GM12872 (cell line): ENCODE measurements around the gene PTPRG.

Experiments
- TF ChIP-seq, protein P1 (sequence below): IDR thresholded peaks from 3 replicates; pipeline ENCODE4 v1.5.1; 2011; ENCODE audit warnings: low read depth, mild to moderate bottlenecking, low read length, moderate library complexity; ENCODE audit not compliant: insufficient read depth

The PTPRG gene

DNA sequence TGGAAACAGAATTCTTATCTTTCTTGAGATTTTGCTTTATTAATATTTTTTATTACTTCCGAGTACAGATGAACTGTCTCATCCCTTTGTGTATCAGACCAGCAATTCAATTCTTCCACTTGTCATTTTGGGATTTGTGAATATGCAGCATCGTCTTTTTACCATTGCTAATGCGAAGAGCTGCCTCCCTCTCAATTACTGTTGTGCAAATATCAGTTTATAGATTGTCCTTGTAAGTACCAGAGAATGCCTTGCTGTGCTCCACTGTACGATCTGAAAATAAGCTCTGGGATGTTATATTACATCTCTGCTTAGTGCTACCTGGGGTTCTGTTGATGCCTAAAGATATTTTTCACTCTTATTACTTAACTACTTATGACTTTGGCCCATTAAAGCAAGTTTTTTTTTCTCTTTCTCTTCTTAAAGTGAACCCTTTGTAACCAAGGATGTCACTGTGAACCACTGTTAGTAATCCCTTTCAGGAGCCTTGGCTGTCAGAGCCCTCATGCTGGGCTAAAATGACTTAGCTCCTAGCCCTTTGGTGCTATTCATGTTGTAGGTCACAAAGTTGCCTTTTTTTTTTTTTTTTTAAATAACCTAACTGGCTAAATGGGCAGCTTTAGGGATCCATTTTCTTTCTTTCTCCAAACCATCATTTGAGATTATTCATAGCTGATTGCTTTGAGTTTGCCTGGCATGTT, 429.1 kb downstream of the PTPRG start:
- TF ChIP-seq, protein P1, sequence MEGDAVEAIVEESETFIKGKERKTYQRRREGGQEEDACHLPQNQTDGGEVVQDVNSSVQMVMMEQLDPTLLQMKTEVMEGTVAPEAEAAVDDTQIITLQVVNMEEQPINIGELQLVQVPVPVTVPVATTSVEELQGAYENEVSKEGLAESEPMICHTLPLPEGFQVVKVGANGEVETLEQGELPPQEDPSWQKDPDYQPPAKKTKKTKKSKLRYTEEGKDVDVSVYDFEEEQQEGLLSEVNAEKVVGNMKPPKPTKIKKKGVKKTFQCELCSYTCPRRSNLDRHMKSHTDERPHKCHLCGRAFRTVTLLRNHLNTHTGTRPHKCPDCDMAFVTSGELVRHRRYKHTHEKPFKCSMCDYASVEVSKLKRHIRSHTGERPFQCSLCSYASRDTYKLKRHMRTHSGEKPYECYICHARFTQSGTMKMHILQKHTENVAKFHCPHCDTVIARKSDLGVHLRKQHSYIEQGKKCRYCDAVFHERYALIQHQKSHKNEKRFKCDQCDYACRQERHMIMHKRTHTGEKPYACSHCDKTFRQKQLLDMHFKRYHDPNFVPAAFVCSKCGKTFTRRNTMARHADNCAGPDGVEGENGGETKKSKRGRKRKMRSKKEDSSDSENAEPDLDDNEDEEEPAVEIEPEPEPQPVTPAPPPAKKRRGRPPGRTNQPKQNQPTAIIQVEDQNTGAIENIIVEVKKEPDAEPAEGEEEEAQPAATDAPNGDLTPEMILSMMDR, result no peak

DNA sequence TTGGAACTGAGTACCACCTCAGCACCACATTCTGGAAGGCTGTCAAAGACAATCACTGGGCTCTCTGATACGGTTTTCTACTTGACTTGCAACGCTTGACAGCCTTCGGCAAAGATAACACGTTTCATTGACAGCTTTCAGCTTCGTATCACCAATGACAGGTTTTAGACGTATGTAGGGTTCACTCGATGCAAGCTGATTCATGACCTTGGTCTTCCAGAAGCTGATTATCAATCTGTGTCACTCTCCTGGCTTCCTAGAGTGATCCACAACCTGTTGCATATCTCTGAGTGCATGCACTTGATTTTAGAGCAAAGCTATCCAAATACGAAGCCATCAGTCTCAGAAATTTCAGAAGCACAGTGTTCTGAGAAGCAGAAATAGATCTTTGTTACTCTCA, 430.3 kb downstream of the PTPRG start:
- TF ChIP-seq, protein P1, result no peak

- TF ChIP-seq, protein P1, result no peak
Observed at GRCh38 chr3:61996366-61996765, 435.0 kb downstream of the PTPRG start.

- TF ChIP-seq, protein P1, result no peak
Observed at GRCh38 chr3:61997101-61997500, 435.7 kb downstream of the PTPRG start.

- TF ChIP-seq, protein P1, result no peak
Observed at GRCh38 chr3:62003835-62004234, 442.5 kb downstream of the PTPRG start.

- TF ChIP-seq, protein P1, result no peak
Observed at GRCh38 chr3:62007036-62007435, 445.7 kb downstream of the PTPRG start.

GRCh38 chr3:62010989-62011388, 449.6 kb downstream of the PTPRG start:
- TF ChIP-seq, protein P1, result no peak
